Caco-2 (cell line): Measurements from ENCODE around the gene EGFR. TPM values are rescaled to one million over a fixed set of nuclear protein-coding genes. Genes with fewer than 3 reads are reported as not detected.

Experiments
- BruUV-seq: library from RNA; stranded (reverse); fragments of 400-500 nt; replicated peaks from 2 replicates; lab custom pipeline; 2021; lab: Mats Ljungman, UMichigan
- CTCF ChIA-PET: fragments of 300-600 bp; sonication (Branson Sonifier 250); formaldehyde crosslinking; loops from one replicate; lab custom pipeline; 2022; ENCODE audit warnings: antibody characterized with exemption; lab: Charles Lee
- POLR2A ChIA-PET: fragments of 300-600 bp; sonication (Branson Sonifier 250); formaldehyde crosslinking; loops from one replicate; lab custom pipeline; 2022; ENCODE audit warnings: antibody characterized with exemption; lab: Charles Lee
- DNase-seq, 2 experiments: peaks; one replicate each; pipeline versions ENCODE4 v3.0.0 to v3.0.0-alpha.2; 2020 to 2022
- H3K27me3 ChIP-seq: replicated peaks from 2 replicates; pipeline ENCODE4 v1.6.0; 2011; ENCODE audit warnings: low read length; ENCODE audit not compliant: control insufficient read depth, insufficient read depth
- H3K36me3 ChIP-seq: 2 replicates; pipeline ENCODE4 v1.5.1; 2011; ENCODE audit warnings: low read length; ENCODE audit not compliant: control insufficient read depth, insufficient read depth
- H3K4me1 ChIP-seq: fragments of 250-450 bp; sonication (Bioruptor Pico); 2 replicates; pipeline ENCODE4 v1.5.1; 2020; ENCODE audit warnings: mild to moderate bottlenecking
- H3K4me3 ChIP-seq: 2 replicates; pipeline ENCODE4 v1.5.1; 2011; ENCODE audit warnings: low read depth, mild to moderate bottlenecking, control low read depth, low read length
- H3K9me3 ChIP-seq: fragments of 250-450 bp; sonication (Bioruptor Pico); 2 replicates; pipeline ENCODE4 v1.5.1; 2020; ENCODE audit warnings: mild to moderate bottlenecking, moderate library complexity
- H3K27ac Mint-ChIP-seq: one replicate; pipeline ENCODE4 v1.8.0; 2022; ENCODE audit warnings: mixed read lengths; ENCODE audit not compliant: unreplicated experiment
- H3K27me3 Mint-ChIP-seq: one replicate; pipeline ENCODE4 v1.8.0; 2022; ENCODE audit warnings: mixed read lengths; ENCODE audit not compliant: insufficient read depth, unreplicated experiment
- H3K36me3 Mint-ChIP-seq: one replicate; pipeline ENCODE4 v1.8.0; 2022; ENCODE audit warnings: mild to moderate bottlenecking, mixed read lengths; ENCODE audit not compliant: insufficient read depth, unreplicated experiment
- H3K4me1 Mint-ChIP-seq: one replicate; pipeline ENCODE4 v1.8.0; 2022; ENCODE audit warnings: low read depth, mixed read lengths; ENCODE audit not compliant: unreplicated experiment
- H3K4me3 Mint-ChIP-seq: one replicate; pipeline ENCODE4 v1.8.0; 2022; ENCODE audit warnings: mild to moderate bottlenecking, moderate library complexity, mixed read lengths; ENCODE audit not compliant: unreplicated experiment
- H3K9me3 Mint-ChIP-seq: one replicate; pipeline ENCODE4 v1.8.0; 2022; ENCODE audit warnings: mixed read lengths; ENCODE audit not compliant: unreplicated experiment
- intact Hi-C: fragments of 100-400 bp; cut with micrococcal nuclease; formaldehyde crosslinking; loops from one replicate; pipeline ENCODE4 v1.10.0; 2022; ENCODE audit not compliant: unreplicated experiment
- total RNA-seq: library from RNA; stranded (reverse); gene quantifications from 2 replicates; pipeline ENCODE4 v1.2.3, GENCODE V29; 2022
- TF ChIP-seq, protein P1 (sequence below), 2 experiments: fragments of 200-600 bp in 1 of 2; IDR thresholded peaks; 1 replicate in 1 of 2; 2 replicates in 1 of 2; pipeline versions ENCODE4 v1.5.1 to v1.8.0; 2011 to 2022; ENCODE audit warnings: antibody characterized with exemption in 1 of 2, control low read depth in 1 of 2, inconsistent platforms in 1 of 2, low read depth in 1 of 2, low read length in 1 of 2, mild to moderate bottlenecking in 1 of 2, moderate library complexity in 1 of 2; ENCODE audit not compliant: insufficient read depth in 1 of 2, severe bottlenecking in 1 of 2, unreplicated experiment in 1 of 2

The EGFR gene
- total RNA-seq, 1 experiment from 2014 or later, result 60.1 TPM

DNA sequence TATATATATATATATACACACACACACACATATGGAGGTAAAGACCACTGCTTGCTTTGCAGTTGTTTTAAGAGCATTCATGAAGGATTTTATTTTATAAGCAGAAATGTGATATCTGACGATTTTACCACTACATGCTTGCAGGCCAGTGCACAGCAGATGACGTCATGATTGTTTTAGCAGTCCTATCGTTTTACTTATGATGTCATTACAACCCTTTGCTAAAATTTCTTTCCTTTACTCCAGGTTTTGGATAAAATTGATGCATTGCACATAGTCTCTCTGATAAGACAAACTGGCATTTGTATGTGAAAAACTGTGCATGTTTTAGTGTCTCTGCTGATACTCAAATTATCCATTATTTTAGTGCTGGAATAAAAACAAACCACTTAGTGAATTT lies 9.2 kb downstream of the EGFR start:
- Histone ChIP-seq H3K4me1 (peaks cover 12% of the 10 kb centered on the region; the same call in 1 of the 2 replicates), H3K36me3 (no peaks in the 10 kb centered on the region; the same call in 1 of the 2 replicates), H3K9me3 (no peaks in the 10 kb centered on the region), H3K27me3 (no peaks in the 10 kb centered on the region), H3K4me3 (no peak overlapping the region)
- DNase-seq, result no peak
- POLR2A ChIA-PET, result no interaction called here
- Mint-ChIP-seq H3K27me3 (no peaks in the 10 kb centered on the region), H3K36me3 (peaks cover 12% of the 10 kb centered on the region), H3K4me3 (no peak overlapping the region), H3K4me1 (peaks cover 10% of the 10 kb centered on the region), H3K27ac (no peak overlapping the region), H3K9me3 (no peaks in the 10 kb centered on the region)
- intact Hi-C loops, result no loop called here
- CTCF ChIA-PET, result no interaction called here
- TF ChIP-seq, protein P1, sequence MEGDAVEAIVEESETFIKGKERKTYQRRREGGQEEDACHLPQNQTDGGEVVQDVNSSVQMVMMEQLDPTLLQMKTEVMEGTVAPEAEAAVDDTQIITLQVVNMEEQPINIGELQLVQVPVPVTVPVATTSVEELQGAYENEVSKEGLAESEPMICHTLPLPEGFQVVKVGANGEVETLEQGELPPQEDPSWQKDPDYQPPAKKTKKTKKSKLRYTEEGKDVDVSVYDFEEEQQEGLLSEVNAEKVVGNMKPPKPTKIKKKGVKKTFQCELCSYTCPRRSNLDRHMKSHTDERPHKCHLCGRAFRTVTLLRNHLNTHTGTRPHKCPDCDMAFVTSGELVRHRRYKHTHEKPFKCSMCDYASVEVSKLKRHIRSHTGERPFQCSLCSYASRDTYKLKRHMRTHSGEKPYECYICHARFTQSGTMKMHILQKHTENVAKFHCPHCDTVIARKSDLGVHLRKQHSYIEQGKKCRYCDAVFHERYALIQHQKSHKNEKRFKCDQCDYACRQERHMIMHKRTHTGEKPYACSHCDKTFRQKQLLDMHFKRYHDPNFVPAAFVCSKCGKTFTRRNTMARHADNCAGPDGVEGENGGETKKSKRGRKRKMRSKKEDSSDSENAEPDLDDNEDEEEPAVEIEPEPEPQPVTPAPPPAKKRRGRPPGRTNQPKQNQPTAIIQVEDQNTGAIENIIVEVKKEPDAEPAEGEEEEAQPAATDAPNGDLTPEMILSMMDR (IDR thresholded peaks at IDR 0.05; ENCODE audit: insufficient read depth in 1 of 2, low read depth in 1 of 2, low read length in 1 of 2, severe bottlenecking in 1 of 2, unreplicated experiment in 1 of 2), result no peak
- BruUV-seq, result no TSS peak

DNA sequence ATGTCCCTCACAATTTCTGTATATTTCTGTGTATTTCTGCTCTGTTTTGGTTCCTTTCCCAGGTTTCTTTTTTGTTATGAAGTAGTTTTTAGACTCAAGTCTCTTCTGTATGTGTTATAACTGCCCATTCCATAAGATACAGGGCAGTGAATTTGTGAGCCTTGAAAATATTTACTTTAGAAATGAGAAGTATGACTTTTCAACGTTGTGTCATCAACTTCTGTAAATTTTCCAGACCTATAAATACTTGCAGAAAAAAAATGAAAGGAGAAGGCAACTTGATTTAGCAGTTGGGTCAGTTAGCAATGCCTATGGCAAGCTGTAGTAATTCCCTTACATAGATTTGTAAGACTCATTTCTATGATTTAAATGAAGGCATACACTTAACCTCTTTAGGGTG lies 11.5 kb downstream of the EGFR start:
- no peaks in the 10 kb centered on the region for H3K9me3 ChIP-seq
- no peak overlapping the region for H3K4me3 ChIP-seq
- TF ChIP-seq, protein P1 (IDR thresholded peaks at IDR 0.05; ENCODE audit: insufficient read depth in 1 of 2, low read depth in 1 of 2, low read length in 1 of 2, severe bottlenecking in 1 of 2, unreplicated experiment in 1 of 2), result no peak
- ChIA-PET CTCF (no interaction called here), POLR2A (no interaction called here)
- H3K27me3 Mint-ChIP-seq, result no peaks in the 10 kb centered on the region
- peaks cover 18% of the 10 kb centered on the region for H3K36me3 Mint-ChIP-seq
- H3K4me1 Mint-ChIP-seq, result peaks cover 10% of the 10 kb centered on the region
- intact Hi-C loops, result loop anchor here (5.0 kb wide), 1 partner anchor 243 kb away; no protein-coding TSS in a partner anchor
- no peaks in the 10 kb centered on the region for H3K27me3 ChIP-seq
- no peak overlapping the region for H3K27ac Mint-ChIP-seq
- BruUV-seq, result no TSS peak
- H3K4me3 Mint-ChIP-seq, result no peak overlapping the region
- H3K4me1 ChIP-seq, result peaks cover 16% of the 10 kb centered on the region; the same call in 1 of the 2 replicates
- no peak for DNase-seq
- H3K9me3 Mint-ChIP-seq, result no peaks in the 10 kb centered on the region
- H3K36me3 ChIP-seq, result no peaks in the 10 kb centered on the region; the same call in 1 of the 2 replicates

DNA sequence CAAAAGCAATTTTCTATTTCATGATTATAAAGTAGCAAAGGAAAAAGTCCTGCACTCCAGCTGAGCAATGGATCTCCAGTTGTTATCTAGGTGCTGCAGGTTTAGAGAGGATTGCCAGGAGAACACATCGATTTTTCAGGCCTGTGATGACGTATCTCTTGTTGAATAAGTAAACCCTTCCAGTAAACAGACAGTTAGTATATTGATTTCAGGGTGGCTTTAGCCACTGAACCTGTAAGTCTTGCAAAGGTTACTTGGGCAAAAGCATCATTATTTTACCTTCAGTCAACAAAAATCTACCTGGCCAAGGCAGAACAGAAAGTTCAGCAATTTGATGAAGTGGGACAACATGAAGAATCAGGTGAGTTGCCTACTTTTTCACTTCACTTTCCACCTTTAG lies 12.3 kb downstream of the EGFR start:
- CTCF ChIA-PET, result no interaction called here
- no peak for DNase-seq
- no peaks in the 10 kb centered on the region for H3K36me3 ChIP-seq

More for the DNA sequence above, 12.3 kb downstream of the EGFR start:
- Mint-ChIP-seq H3K27me3 (no peaks in the 10 kb centered on the region), H3K9me3 (no peaks in the 10 kb centered on the region), H3K4me3 (no peak overlapping the region), H3K4me1 (peaks cover 9% of the 10 kb centered on the region), H3K36me3 (peaks cover 18% of the 10 kb centered on the region), H3K27ac (no peak overlapping the region)
- Histone ChIP-seq H3K4me1 (peaks cover 16% of the 10 kb centered on the region; the same call in 1 of the 2 replicates), H3K27me3 (no peaks in the 10 kb centered on the region), H3K4me3 (no peak overlapping the region), H3K9me3 (no peaks in the 10 kb centered on the region)
- BruUV-seq, result no TSS peak
- intact Hi-C loops, result loop anchor here (5.0 kb wide), 1 partner anchor 244 kb away; no protein-coding TSS in a partner anchor
- POLR2A ChIA-PET, result no interaction called here
- TF ChIP-seq, protein P1 (IDR thresholded peaks at IDR 0.05; ENCODE audit: insufficient read depth in 1 of 2, low read depth in 1 of 2, low read length in 1 of 2, severe bottlenecking in 1 of 2, unreplicated experiment in 1 of 2), result no peak
